ENCODE results near the gene KRT85. TPM values are rescaled to one million over a fixed set of nuclear protein-coding genes. Genes with fewer than 3 reads are reported as not detected.

The KRT85 gene
- total and polyA plus RNA-seq, 2 of the 4 experiments (the other 2 are of a cell fraction), result not detected

DNA sequence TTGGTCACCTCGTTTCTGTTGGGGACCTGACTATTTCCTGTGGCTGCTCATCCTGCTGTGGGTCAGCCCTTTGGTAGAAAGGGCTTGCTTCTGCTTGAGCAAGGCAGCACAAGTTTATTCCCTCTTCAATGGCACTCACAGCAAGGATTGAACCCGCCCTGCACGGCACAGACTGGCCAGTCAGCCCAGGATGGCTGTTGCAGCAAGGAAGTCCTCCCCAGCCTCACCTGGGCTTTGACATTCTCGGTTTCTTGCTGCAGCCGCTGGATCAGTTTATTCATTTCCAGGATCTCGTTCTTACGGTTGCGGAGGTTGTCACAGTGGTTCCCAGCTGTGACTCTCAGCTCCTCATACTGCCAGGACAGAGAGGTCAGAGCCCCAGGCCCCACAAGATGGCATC is 29.4 kb upstream of the KRT85 start:
- no peak overlapping the region for H2BK15ac ChIP-seq (ENCODE audit: low read depth, low read length)
- no peaks in the 10 kb centered on the region for H3K4me1 ChIP-seq (ENCODE audit: control insufficient read depth, insufficient read depth, low read length)
- ChIA-PET CTCF (no interaction called here), POLR2A (ENCODE audit: unreplicated experiment) (no interaction called here)
- ATAC-seq (ENCODE audit: low read depth) (no peak), DNase-seq (no peak)
- no peak overlapping the region for H3K4ac ChIP-seq (ENCODE audit: low read depth, low read length)
- 0% methylated on average over 1 of the region's 8 CpGs; no CpG with 5 or more reads in 1 of the 2 experiments for WGBS, 2 experiments (ENCODE audit: extremely low coverage in 2 of 2, insufficient read length in 1 of 2)
- TF ChIP-seq NFE2L2 (IDR thresholded peaks at IDR 0.05; ENCODE audit: low read depth, low read length) (no peak), CHD1 (IDR thresholded peaks at IDR 0.05; ENCODE audit: low read depth, low read length) (no peak), MAFK (IDR thresholded peaks at IDR 0.05; ENCODE audit: low read depth, low read length) (no peak), RAD21 (IDR thresholded peaks at IDR 0.05; ENCODE audit: low read length) (no peak), MAZ (IDR thresholded peaks at IDR 0.05; ENCODE audit: borderline replicate concordance, low read depth, low read length) (no peak), RCOR1 (IDR thresholded peaks at IDR 0.05; ENCODE audit: insufficient replicate concordance, low read length) (no peak), SMC3 (IDR thresholded peaks at IDR 0.05; ENCODE audit: low read depth, low read length) (no peak), CEBPB (IDR thresholded peaks at IDR 0.05; ENCODE audit: low read depth, low read length) (no peak)
- TF ChIP-seq, protein P1, sequence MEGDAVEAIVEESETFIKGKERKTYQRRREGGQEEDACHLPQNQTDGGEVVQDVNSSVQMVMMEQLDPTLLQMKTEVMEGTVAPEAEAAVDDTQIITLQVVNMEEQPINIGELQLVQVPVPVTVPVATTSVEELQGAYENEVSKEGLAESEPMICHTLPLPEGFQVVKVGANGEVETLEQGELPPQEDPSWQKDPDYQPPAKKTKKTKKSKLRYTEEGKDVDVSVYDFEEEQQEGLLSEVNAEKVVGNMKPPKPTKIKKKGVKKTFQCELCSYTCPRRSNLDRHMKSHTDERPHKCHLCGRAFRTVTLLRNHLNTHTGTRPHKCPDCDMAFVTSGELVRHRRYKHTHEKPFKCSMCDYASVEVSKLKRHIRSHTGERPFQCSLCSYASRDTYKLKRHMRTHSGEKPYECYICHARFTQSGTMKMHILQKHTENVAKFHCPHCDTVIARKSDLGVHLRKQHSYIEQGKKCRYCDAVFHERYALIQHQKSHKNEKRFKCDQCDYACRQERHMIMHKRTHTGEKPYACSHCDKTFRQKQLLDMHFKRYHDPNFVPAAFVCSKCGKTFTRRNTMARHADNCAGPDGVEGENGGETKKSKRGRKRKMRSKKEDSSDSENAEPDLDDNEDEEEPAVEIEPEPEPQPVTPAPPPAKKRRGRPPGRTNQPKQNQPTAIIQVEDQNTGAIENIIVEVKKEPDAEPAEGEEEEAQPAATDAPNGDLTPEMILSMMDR (conservative IDR thresholded peaks at IDR 0.05; ENCODE audit: low read depth, low read length), result no peak
- H3K9me1 ChIP-seq (ENCODE audit: insufficient read depth, low read length), result no peaks in the 10 kb centered on the region
- no peak overlapping the region for H2AK5ac ChIP-seq (ENCODE audit: low read depth, low read length)
- H4K20me1 ChIP-seq (ENCODE audit: insufficient read depth, low read length), result no peaks in the 10 kb centered on the region
- dilution Hi-C loops (cut with HindIII; ENCODE audit: low sequenced_read_pairs, unreplicated experiment), result no loop called here
- no peak overlapping the region for H3K14ac ChIP-seq (replicated peaks; ENCODE audit: low read depth, low read length)
- H3K36me3 ChIP-seq (ENCODE audit: control insufficient read depth, insufficient read depth, low read length), result no peaks in the 10 kb centered on the region
- H2AFZ ChIP-seq (replicated peaks; ENCODE audit: low read length, poor library complexity), result no peak overlapping the region
- H3K27me3 ChIP-seq (ENCODE audit: control insufficient read depth, insufficient read depth, low read length), result peaks cover 43% of the 10 kb centered on the region
- in situ Hi-C loops (cut with MboI; ENCODE audit: low sequenced_read_pairs), result no loop called here
- no peak overlapping the region for H2BK5ac ChIP-seq (ENCODE audit: low read depth, low read length, poor library complexity, severe bottlenecking)
- no peak overlapping the region for H4K91ac ChIP-seq (ENCODE audit: insufficient read depth, low read depth, low read length)
- no TSS peak for BruUV-seq (replicated peaks)
- no peak overlapping the region for H3K27ac ChIP-seq (ENCODE audit: insufficient read depth, low read length)
- H3K79me1 ChIP-seq (ENCODE audit: low read depth in 1 of 2, low read length in 2 of 2), result no peaks in the 10 kb centered on the region
- no peak overlapping the region for H3K18ac ChIP-seq (ENCODE audit: low read depth, low read length)
- H4K8ac ChIP-seq (ENCODE audit: low read depth in 2 of 2, low read length in 2 of 2), result no peak overlapping the region
- no peak overlapping the region for H3K56ac ChIP-seq (ENCODE audit: extremely low read depth, insufficient read depth, low read length)
- H2BK120ac ChIP-seq (ENCODE audit: low read depth, low read length), result no peak overlapping the region
- H4K5ac ChIP-seq (ENCODE audit: low read depth, low read length), result no peak overlapping the region
- no peak overlapping the region for H2AK9ac ChIP-seq (replicated peaks; ENCODE audit: low read depth, low read length, poor library complexity)
- H3K23ac ChIP-seq (ENCODE audit: low read depth, low read length), result no peak overlapping the region
- H3K9me3 ChIP-seq (ENCODE audit: control insufficient read depth, insufficient read depth, low read length), result no peaks in the 10 kb centered on the region
- intact Hi-C loops (cut with micrococcal nuclease), result no loop called here
- no peak overlapping the region for H3K4me2 ChIP-seq (ENCODE audit: low read depth, low read length)
- H3K9ac ChIP-seq (ENCODE audit: low read depth, low read length), result no peak overlapping the region
- no peak overlapping the region for H3K4me3 ChIP-seq (ENCODE audit: insufficient read depth, low read depth, low read length)
- H2BK20ac ChIP-seq (ENCODE audit: low read depth, low read length), result no peak overlapping the region
